Fibroblast of the aortic adventitia (primary cell): ENCODE data around the gene SORT1. TPM values are rescaled to one million over a fixed set of nuclear protein-coding genes. Genes with fewer than 3 reads are reported as not detected.
A peak's percentile ranks its signal among the peaks of the same experiment; 100 is the strongest.

Experiments
- DNase-seq: peaks from one replicate; pipeline ENCODE4 v3.0.0-alpha.2; 2010; ENCODE audit warnings: low read depth
- H3K4me3 ChIP-seq: 2 replicates; pipeline ENCODE4 v1.5.1; 2011; ENCODE audit warnings: low read depth, mild to moderate bottlenecking, control low read depth, low read length, moderate library complexity
- total RNA-seq: library from RNA; depleted of rRNA; stranded (reverse); fragments of >200 nt; gene quantifications from 2 replicates; pipeline ENCODE4 v1.2.3, GENCODE V29; 2012; ENCODE audit warnings: low replicate concordance
- TF ChIP-seq, protein P1 (sequence below): IDR thresholded peaks from 2 replicates; pipeline ENCODE4 v1.5.1; 2011; ENCODE audit warnings: mild to moderate bottlenecking, low read length, control low read depth, inconsistent platforms; ENCODE audit not compliant: insufficient read depth

The SORT1 gene
- total RNA-seq, 1 donor, result 4.5 TPM

DNA sequence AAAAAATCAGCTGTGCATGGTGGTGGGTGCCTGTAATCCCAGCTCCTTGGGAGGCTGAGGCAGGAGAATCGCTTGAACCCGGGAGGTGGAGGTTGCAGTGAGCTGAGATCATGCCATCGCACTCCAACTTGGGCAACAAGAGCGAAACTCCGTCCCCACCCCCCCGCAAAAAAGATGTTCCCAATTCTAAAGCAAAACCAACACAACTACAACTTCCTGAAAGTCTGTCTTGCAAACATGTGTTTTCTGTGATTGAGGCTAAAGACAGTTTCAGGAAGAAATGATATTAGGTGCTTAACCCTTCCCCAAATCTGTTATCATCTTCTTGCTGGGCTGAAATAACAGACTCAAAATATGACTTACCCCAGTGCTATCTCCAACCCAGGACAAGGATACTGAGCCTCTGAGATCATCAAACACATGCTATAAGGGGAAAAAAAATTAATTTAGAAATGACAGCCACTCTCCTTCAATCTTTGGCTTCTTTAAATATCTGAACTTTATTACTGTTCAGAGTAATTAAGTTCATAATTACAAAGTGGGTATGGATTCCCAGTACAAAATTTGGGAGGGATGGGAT is 28.5 kb downstream of the SORT1 start:
- TF ChIP-seq, protein P1, sequence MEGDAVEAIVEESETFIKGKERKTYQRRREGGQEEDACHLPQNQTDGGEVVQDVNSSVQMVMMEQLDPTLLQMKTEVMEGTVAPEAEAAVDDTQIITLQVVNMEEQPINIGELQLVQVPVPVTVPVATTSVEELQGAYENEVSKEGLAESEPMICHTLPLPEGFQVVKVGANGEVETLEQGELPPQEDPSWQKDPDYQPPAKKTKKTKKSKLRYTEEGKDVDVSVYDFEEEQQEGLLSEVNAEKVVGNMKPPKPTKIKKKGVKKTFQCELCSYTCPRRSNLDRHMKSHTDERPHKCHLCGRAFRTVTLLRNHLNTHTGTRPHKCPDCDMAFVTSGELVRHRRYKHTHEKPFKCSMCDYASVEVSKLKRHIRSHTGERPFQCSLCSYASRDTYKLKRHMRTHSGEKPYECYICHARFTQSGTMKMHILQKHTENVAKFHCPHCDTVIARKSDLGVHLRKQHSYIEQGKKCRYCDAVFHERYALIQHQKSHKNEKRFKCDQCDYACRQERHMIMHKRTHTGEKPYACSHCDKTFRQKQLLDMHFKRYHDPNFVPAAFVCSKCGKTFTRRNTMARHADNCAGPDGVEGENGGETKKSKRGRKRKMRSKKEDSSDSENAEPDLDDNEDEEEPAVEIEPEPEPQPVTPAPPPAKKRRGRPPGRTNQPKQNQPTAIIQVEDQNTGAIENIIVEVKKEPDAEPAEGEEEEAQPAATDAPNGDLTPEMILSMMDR, result no peak
- DNase-seq, result no peak

DNA sequence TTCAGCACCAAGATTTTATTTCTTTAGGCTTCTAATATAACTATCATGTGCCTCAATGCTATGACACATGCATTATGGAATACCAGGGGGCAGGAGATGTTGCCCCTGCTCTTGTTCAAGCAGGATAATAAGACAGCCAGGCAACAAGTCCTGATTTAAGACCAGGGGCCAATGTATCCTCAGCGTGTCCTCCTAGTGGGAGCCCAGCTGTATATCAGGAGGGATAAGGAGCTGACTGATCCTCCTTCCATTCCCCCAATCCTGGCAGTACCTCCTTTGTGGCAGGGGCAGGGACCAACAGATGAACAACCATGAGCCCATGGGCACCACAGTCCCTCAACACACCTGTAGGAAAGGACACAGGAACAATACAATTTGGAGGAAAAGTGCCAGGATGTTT is 29.3 kb downstream of the SORT1 start:
- TF ChIP-seq, protein P1, result no peak
- no peak overlapping the region for H3K4me3 ChIP-seq
- no peak for DNase-seq

More for the DNA sequence above, 28.5 kb downstream of the SORT1 start:
- no peak overlapping the region for H3K4me3 ChIP-seq

DNA sequence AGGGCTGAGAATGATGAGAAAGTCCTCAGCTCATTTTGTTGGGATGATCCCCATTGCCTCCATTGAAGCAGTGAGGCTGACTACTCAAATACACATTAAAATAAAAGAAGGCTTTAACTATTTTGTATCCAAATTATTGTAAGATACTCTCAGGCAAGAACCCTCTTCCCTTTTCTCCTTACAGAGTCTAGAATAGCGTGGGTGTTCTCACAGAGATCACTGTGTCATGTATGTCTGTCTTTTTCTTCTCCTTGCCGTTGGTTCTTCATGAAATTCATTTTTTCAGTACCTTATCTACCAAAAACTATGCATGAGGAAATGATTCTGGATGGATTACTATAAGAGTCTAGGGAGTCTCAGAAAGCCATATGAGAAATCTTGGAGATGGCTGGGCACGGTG is 30.1 kb downstream of the SORT1 start:
- TF ChIP-seq, protein P1, result no peak
- no peak for DNase-seq
- H3K4me3 ChIP-seq, result no peak overlapping the region

DNA sequence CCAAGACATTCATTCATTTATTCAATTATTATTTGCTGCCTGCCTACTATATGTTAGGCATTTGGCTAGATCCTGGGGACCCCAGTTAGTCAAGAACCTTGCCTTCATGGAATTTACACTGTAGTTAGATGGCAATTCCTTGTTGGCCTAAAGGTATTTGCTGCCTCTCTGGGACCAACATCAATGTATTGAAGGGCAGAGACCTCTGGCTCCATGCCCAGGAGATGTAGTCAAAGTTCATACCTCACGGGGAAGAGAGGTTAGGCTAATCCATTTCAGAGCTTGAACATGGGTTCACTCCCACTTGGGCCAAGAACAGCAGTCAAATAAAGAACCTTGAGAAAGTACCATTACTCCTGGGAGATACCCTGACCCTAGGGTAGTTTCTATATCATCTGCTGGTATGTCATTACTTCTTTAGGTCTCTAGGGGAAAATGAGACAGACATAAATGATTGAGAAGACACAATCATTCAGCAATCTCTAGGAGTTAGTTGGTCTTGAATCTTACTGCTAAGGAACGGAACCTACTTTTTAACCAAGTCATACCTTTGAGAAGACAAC is 32.0 kb downstream of the SORT1 start:
- no peak overlapping the region for H3K4me3 ChIP-seq
- TF ChIP-seq, protein P1, result no peak
- no peak for DNase-seq

DNA sequence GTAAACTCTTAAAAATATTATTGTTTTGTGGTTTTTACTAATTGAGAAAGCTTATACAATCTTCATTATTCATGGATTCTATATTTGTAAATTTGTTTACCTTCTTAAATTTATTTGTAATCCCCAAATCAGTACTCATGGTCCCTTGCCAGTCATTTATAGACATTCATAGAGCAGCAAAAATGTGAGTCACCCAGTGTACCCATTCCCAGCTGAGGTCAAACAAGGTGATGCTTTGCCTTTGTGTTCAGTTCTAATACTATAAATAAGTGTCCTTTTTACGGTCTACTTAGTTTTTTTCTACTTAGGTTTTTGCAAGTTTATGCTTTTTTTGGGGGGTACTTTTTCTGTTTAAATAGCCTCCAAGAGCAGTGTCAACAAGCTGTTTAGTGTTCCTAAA is 36.1 kb downstream of the SORT1 start:
- no peak for DNase-seq
- TF ChIP-seq, protein P1, result no peak
- H3K4me3 ChIP-seq, result no peak overlapping the region

DNA sequence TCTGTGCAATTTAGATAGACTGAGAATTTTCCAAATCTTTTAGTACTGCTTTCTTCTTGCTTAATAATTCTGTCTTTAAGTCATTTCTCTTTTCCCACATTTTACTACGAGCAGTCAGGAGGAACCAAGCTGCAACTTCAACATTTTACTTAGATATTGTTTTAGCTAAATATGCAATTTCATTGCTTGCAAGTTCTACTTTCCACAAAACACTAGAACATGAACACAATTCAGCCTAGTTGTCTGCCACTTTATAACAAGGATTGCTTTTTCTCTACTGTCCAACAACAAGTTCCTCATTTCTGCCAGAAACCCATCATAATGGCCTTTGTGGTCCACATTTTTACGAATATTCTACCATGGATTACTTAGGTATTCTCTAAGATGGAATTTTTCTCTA is 36.6 kb downstream of the SORT1 start:
- TF ChIP-seq, protein P1, result no peak
- no peak overlapping the region for H3K4me3 ChIP-seq
- no peak for DNase-seq

DNA sequence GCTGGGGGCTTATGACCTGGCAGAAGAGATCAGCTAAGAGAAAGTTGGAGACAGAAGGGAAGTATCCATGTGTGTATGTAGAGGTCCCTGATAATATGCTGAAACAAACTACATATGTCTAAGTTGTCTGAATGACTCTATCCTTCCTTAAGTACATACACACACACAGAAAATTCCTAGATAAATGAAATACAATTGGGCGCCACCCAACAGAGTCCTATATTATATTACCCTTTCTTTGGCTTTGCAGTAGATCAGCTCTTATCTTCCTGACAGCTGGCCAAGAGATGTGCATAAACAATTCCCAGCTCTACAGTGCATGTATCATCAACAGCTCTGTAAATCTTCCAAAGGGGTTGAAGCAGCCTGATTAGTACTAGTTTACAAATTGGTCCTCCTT is 40.1 kb downstream of the SORT1 start:
- peak; percentile 13 for DNase-seq

More for the DNA sequence above, 40.1 kb downstream of the SORT1 start:
- TF ChIP-seq, protein P1, result no peak
- H3K4me3 ChIP-seq, result no peak overlapping the region
